ENCODE data around the gene MTR.

The MTR gene

DNA sequence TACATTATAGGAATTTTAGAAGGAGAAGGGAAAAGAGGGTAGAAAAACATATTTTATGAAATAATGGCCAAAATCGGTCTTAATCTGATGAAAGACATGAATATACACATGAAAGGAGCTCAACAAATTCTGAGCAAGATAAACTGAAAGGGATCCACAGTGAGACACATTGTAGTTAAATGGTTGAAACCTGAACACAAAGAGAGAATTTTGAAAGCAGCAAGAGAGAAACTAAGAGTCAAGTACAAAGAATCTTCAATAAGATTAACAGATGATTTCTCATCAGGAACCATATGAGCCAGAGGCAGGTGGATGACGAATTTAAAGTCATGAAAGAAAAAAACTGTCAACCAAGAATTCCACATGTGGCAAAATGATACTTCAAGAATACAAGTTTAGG lies 15.8 kb upstream of the MTR start:
- no peak for DNase-seq

DNA sequence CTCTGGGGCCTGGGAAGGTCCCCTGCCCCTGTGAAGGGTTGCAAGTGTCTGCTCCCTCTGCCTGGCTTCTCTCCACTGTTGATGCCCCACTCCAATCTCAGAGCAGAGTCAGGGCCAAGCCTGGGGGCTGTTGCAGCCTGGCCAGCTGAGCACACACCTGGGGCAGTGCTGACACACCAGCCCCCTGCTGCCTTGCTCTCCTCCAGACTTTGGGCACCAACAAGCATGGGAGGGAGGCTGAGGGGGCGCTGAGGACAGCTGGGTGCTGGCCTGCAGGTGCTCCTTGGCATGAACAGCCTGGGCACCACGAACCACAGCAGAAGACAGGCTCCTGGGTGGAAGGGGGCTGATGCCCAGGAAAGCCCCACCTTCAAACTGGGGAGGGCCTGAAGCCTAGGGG lies 9.6 kb upstream of the MTR start:
- no peak for DNase-seq

DNA sequence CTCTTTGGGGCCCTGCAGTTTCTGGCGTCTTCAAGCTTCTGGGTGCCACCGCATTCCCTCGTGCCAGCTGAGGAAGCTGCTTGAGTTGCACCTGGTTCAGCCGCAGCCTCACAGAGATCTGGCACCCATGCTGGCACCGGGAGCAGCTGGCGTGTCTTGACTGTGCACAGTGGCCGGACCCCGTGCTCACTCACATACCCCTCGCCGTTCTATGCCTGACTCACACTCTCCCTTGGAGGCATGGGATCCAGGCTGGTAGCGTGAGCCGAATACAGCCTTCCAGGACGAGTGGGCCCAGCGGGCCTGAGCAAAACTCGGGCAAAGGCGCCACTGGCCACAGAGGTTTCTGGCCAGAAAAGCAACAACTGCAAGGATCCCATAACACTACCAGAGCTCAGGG lies 8.6 kb upstream of the MTR start:
- DNase-seq, result no peak

DNA sequence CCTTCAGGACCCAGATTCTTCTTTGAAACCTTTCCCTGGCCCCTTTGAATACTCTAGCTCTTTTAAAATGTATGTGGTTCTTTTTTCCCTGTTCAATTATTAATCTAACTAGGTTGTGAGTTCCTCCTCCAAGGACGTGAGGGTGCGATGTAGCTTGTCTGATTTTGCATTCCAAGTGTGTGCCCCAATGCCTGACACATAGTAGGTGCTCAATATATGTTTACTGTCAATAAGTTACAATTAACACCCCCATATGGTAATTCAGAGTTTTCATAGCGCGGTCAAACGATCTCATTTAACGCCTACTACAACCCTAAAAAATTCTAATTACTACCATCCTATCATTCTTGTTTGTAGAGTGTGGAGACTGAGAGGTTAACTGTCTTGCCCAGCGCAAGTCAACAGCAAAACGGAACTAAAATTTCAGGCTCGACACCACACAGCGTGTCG lies 482 bp upstream of the MTR start:
- no peak for DNase-seq

DNA sequence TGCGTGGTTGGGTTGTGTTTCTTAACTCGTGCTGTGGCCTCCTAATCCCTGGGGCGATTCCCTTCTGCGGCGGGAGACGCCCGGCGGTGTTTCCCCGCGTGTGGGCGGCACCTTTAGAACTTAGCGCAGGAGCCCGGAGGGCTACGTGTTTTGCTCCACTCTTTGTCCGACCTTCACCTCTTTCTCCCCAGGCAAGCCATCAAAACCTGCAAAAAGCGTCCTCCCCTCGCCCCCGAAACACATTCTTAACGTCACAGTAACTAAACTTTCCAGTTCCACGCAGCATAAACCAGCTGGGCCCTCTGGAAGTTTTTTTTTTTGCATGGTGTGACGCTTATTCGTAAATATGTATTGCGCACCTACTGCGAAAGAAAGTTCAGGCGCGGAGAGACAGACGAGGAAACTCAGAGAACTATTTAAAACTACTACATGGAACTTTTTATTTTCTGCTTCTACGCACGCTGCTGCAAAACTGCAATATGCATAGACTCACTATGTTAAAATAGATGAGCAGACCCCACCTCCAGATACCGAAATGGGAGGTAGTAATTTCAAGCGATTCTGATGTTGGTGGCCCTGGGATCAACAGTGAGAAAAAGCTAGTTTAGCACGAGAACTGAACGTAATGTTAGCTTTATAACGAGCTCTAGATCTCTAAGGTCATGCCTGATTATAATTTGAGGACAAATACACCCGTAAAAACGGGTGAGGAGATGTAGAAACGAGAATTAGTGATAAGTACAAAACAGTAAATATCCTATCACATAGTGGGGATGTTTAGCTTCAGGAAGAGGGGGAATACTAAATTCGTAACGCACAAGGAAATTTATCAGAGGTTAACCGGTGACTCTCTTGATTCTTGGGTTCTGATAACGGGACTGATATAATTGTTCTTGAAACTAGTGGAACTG lies 920 bp downstream of the MTR start:
- DNase-seq, result peak; percentile 25

DNA sequence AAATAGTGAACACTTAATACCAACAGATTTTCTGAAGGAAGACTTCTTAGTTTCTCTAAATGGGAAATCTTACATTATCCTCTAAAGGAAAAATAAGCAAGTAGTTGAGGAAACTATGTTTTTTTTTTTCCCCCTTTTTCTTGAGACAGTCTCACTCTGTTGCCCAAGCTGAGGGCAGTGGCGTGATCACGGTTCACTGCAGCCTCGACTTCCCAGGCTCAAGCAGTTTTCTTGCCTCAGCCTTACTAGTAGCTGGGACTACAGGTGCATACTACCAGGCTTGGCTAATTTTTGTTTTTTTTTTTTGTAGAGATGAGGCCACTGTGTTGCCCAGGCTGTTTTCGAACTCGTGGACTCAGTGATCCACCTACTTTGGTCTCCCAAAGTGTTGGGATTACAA lies 3.9 kb downstream of the MTR start:
- no peak for DNase-seq

DNA sequence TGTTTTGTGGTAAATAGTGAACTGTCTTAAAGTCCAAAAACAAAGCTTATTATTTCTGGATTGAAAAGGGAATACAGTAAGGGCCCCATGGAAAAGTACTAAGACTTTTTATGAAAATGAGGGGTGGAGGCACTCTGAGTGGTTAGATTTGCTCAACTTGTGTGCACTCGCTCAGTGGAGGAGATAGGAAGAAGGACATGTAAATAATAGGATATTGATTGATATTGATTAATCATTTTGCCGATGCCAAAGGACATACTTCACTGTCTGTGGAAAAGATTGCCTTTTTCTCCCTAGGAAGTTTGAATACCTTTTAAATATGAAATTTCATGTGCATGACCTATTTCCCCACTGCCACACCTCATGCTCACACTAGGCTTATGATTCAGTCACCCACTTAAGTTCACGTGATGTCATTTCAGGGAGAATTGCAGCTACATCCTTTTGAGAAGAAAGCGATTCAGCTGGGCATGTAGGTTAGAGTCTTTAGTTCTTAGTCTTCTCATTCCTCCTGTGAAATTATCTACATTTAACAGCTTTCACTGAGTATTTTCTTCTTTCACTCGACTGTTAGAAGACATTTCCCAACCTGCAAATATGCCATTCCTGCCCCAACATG lies 5.0 kb downstream of the MTR start:
- no peak for DNase-seq

DNA sequence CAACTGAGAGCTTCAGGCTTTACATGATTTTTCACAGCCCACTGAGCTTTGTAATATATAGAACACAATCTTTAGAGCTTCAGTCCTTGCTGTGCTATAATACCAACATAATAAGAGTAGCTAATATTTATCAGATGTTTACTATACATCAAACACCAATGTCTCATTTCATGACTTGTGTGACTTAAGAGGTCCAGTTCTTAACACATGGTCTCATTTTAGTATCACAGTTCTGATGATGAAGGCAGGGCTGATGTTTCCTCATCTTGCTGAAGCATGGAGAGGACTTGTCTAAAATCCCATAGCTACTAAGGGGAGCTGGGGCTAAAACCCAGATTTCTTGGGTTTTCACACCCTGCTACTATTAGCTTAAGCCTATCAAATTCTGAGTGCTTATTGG lies 5.5 kb downstream of the MTR start:
- no peak for DNase-seq

DNA sequence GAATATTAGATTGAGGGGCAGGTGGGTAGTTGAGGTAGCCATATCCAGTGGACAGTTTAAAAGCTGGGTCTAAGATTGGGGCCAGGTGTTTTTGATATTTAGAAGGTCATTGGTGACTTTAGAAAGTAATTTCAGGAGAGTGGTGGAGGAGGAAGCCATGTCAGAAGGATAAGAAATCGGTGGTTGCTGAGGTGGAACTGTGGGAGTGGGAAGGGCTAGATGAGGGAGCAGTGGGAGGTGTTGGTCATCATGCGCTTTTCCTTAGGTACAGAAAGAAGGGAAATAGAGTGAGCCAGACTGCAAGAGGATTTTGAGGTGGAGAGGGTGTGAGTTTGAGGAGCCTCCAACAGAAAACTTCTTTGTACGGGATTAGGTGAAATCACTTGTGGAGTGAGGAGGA lies 7.2 kb downstream of the MTR start:
- DNase-seq, result no peak

DNA sequence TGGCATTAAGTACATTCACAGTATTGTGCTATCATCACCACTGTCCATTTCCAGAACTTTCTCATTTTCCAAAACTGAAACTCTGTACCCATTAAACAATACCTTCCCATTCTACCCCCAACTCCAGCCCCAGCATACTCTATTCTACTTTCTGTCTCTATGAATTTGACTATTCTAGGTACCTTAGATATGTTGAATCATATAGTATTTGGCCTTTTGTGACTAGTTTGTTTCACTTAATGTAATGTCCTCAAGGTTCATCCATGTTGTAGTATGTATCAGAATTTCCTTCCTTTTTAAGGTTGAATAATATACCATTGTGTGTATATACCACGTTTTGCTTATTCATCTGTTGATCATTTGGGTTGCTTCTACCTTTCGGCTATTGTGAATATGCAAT lies 11.5 kb downstream of the MTR start:
- no peak for DNase-seq

DNA sequence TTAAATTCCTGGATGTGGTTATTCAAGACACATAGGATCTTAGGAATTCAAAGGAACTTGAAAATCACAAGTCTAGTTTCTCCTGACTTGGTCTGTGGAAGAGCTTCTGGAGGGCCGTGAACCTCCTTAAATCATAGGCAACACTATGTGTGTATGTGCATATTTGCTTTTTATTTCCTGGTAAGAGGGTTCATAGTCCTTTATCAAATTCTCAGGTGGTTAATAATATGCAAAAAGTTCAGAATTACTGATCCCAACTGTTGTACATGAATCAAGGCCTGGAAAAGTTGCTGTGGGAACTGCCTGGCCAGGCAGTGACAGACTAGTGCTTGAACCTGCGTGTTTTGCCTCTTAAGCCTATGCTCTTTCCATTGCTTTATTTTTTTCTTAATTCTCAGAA lies 12.9 kb downstream of the MTR start:
- DNase-seq, result no peak

DNA sequence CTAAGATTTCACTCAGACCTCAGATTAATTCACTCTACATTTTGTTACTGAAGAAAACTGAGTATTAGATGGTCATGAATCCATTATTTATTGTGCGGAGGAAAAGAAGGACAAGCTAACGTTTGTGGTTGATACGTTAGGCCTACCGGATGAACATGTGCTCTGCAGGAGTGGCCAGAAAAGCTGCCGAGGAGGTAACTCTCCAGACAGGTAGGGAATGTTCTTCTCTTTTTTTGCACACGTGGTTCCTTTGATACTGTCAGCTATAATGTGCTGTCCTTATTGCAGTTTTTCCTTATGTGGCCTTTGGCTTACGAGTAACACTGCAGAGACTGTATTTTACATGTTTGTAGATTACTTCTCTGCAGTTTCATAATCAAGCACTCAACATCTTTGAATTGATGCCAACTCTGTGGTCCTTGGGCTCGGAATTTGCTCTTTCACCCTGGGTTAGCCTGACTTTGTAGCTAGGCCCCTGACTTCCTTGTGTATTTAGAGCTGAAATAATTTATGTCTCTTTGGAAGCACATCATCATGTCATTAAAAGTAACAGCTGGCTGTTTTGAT lies 13.6 kb downstream of the MTR start:
- DNase-seq, result no peak

DNA sequence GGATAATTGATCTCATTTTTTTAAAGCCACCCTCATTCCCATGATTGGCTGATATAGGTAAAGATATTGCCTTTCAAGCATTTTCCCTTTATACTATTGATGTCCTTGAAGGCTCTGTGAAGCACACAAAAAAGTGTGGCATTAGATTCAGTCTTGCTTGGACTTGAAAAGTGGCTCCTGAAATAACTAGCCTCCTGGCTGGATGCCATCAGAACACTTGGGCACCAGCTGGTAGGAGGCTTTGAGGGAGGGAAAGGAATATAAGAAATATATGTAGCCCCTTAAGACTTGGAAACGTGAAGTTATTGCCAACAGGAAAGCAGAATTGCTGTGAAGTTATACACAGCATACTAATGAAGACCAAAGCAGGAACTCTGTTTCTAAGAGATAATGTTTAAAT lies 14.1 kb downstream of the MTR start:
- no peak for DNase-seq

DNA sequence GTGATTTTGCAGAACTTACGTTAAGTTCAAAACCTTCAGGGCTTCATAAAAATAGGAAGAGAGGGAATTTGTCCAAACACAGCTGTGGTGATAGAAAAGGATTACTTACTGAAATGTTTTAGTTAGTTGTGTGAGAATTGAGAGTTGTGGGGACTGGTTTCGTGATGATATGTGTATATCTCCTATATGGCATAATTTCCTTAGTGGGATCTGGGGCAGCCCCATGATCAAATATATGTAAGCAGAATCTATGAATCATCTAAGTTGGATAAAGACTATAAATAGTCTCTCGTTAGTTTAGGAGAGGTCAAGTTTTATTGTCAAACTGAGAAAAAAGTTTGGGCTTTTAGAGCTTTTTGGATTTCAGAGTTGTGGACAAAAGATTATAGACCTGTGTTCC lies 14.9 kb downstream of the MTR start:
- no peak for DNase-seq

DNA sequence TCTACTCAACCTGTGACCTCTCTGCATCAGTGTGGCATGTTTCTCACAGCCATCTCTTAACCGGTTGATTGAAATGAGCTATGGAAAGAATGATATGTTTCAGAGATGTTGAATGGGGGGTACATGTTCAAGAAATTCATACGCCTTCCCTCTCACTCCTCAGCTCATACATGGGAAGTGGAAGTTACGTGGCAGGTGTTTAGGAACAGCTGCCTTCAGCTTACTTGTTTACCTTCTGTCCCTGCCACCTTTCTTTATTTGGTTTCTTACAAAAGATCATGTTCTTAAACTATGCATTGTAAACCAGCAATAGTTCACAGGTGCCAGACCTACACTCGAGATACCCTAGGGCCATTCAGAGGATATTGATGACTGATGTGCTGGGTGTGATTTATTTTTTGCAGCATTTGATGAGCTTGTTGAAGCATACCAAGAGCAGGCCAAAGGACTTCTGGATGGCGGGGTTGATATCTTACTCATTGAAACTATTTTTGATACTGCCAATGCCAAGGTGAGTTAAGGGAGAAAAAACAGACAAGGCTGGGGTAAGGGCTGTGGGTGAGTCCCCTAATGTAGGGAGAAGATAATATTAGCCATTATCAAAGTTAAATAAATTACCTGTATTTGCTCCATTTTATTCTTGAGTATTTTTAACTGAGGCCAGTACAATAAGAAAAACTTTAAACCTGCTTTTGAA lies 17.4 kb downstream of the MTR start:
- DNase-seq, result no peak

DNA sequence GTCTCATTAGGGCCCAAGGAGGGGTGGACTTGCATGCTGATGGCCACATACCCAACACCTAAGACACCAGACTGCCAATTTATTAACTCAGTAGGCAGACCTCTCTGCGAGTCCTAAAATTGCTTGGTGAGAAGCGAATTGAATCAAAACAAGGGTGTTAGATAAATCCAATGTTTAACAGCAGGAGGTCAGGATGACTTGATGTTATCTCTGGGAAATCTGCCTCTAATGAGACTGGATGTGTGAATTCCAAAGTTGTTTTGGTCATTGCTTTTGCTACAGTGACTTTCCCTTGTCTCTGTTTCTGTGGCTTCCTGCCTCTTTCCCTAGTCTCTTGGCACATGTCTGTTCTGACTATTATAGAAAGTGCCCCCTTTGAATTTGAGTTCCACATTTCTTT lies 20.8 kb downstream of the MTR start:
- DNase-seq, result no peak

DNA sequence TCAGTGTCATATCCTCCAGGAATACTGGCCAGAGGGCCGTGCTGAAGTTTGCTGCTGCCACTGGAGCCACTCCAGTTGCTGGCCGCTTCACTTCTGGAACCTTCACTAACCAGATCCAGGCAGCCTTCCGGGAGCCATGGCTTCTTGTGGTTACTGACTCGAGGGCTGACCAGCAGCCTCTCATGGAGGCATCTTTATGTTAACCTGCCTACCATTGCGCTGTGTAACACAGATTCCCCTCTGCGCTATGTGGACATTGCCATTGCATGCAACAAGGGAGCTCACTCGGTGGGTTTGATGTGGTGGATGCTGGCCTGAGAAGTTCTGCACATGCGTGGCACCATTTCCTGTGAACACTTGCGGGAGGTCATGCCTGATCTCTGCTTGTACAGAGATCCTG lies 24.8 kb downstream of the MTR start:
- DNase-seq, result no peak

DNA sequence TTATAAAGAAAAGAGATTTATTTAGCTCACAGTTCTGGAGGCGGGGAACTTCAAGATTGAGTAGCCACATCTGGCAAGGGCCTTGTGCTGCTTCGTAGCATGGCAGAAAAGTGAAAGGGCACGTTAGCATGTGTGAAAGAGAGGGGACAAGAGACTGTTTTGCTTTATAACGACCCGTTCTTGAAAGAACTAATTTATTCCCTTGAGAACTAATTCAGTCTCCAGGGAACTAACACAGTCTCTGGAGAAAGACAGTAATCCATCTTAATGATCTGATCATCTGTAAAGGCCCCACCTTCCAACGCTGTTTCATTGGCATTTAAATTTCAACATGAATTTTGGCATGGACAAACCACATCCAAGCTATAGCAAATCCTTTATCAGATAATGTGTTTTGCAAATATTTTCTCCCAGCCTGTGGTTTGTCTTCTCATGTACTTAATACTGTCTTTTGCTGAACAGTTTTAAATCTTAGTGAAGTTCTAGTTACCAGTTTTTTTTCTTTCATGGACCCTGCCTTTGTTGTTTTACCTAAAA lies 26.1 kb downstream of the MTR start:
- DNase-seq, result no peak

DNA sequence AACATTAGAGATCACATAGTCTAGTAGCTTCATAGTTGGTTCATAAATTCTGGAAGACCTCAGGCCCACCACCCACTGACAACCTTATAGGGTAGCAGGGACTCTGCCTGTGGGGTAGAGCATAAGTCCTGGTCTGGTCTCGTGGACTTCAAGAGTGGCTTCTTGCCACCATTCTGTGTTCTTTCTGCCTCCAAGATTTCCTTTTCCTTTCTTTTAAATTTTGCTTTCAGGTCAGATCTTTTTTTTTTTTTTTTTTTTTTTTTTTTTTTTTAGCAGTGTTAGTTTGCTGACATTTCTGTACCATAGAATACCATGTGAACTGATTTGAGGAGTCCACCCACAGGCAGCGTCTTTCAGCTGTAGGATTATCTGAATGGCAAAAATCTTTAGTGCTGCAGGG lies 28.5 kb downstream of the MTR start:
- no peak for DNase-seq

DNA sequence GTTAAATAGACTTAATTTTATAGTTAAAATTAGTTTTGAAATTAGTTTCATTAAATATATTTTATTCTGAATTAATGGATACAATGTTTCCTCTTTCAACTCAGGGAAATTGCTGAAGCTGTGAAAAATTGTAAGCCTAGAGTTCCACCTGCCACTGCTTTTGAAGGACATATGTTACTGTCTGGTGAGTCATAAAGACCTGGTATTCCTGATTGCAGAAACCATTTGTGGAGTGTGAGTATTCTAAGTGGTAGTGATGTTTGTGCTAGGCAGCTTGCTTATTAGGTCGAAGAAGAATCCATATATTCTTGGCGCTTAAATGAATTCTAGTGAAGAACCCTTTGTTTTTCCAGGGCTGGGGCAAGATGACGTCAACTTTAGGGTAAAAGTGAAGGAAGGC lies 34.0 kb downstream of the MTR start:
- no peak for DNase-seq

DNA sequence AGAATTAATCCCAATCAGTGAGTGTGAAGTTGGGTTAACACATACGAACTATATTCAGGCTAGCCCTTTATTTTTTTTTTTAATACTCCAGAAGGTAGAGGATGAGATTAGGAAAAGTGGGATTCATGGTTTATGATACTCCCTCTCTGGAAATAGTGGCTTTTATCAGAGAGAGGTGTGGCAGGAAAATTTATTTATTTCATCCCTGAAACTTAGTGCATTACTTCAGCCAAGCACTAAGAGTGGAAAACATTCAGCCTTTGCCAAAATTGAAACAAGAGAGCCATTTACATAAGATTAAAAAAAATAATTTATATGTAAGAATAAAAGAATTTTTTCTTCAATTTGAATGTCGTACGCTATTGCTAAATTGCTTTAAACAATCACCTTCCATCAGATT lies 35.0 kb downstream of the MTR start:
- no peak for DNase-seq

DNA sequence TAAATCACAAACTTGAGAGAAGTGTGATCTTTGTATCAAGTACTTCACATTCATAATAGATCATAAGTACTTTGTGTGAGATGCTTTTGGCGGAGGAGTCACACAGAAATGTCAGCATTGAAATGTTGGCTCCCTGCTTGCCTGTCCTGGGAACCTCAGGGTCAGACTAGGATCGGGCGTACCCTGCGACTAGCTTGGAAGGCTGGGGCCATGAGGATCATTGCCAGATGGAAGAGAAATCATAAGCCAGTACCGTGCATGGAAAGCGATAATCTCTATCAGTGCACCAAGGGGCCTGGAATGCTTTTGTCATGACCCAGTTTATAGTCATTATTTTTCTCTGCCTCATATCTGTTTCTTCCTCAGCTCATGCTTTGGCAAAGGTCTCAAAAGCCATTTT lies 35.5 kb downstream of the MTR start:
- no peak for DNase-seq

DNA sequence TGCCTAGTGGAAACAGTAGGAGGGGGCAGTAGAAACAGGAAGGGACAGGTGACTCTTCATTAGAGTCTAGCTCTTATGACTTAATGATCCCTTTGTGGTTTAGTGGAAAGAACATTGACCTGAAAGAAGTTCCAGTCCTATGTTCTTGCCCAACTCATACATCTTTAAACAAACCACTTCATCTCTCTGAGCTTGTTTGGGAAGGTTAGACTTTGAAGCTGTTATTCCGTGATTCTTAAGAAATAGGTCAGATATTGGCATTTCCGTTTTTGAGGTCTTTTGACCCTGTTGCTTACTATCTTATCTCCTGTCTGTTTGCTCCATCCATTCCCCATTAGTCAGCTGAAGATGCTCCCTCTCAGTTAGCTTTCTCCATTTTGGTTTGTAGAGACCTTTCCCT lies 38.5 kb downstream of the MTR start:
- DNase-seq, result no peak

DNA sequence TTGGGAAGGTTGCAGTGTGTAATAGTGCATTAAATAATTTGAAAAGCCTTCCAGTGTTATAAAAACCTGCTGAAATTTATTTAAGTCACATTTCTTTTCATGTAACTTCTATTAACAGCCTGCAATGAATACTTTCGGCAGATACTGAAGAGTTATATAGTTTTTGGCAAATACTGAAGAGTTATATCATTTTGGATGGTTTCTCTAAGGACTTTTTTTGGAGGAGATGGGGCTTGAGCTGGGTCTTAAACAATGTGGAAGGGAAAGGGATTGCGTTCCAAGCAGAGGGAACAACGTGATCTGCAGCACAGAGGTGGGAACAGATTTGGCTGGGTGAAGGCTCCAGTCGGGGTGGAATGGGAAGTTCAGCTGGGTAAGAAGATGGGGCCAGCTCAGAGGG lies 39.8 kb downstream of the MTR start:
- DNase-seq, result no peak
